NCI-H146 (cell line): ENCODE data around the gene FASTKD1.
"Not testable (repeated sequence)": the region's sequence is repeated elsewhere in the genome, so short reads cannot be mapped to it uniquely, and the experiment has no call there.

Experiments used
- DNase-seq: peaks from one replicate; lab custom pipeline; 2025; lab: John Stamatoyannopoulos, UW

The FASTKD1 gene

GRCh38 chr2:169571571-169571970, 2.1 kb downstream of the FASTKD1 start:
- DNase-seq, result no peak

- not testable (repeated sequence) for DNase-seq
These were observed 2.9 kb downstream of the FASTKD1 start for GRCh38 chr2:169570752-169571151.

DNA sequence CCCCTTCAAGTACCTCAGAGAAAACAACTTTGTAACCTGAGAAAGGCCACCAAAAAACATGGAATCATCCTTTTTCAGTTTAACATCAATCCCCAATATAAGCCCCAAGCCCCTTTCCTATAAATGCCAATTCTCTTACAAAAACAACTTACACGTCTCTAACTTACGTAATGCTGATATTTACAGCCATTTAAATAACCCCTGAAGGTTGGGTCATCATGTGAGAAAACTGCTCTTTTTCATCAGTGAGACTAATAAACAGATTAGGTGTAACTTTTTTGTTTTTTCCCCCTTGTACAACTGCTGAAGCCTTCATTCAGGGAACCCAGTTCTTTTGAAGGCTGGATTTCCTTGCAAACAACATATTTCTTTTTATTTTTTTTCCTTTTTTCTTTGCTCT, 3.7 kb downstream of the FASTKD1 start:
- no peak for DNase-seq

DNA sequence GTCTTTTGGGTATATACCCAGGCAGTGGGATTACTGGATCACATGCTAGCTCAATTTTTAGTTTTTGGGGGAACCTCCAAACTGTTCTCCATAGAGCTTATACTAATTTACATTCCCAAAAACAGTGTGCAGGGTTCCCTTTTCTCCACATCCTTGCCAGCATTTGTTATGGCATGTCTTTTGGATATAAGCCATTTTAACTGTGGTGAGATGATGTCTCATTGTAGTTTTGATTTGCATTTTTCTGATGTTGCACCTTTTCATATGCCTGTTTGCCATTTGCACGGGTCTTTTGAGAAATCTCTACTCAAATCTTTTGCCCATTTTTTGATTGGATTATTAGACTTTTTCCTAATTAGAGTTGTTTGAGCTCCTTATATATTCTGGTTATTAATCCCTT, 8.0 kb downstream of the FASTKD1 start:
- no peak for DNase-seq

DNA sequence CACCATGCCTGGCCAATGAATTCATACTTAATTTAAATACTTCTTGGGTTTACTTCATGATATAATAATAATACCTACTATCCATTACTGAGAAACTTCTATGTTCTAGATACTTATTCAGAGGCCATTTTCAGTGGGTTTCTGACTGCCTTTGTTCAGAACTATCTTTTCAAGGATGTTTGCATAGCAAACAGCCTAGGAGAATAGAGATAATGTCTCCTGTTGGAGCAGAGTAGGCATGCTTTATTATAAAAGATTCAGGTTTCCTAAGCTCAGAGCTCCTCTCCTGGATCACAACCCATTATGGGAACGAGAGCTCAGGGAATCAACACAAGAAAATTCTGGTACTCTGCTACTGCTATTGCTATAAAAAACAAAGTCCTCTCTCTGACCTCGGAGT, 11.1 kb downstream of the FASTKD1 start:
- DNase-seq, result no peak

GRCh38 chr2:169562084-169562483, 11.6 kb downstream of the FASTKD1 start:
- not testable (repeated sequence) for DNase-seq

GRCh38 chr2:169561364-169561763, 12.3 kb downstream of the FASTKD1 start:
- DNase-seq, result no peak

DNA sequence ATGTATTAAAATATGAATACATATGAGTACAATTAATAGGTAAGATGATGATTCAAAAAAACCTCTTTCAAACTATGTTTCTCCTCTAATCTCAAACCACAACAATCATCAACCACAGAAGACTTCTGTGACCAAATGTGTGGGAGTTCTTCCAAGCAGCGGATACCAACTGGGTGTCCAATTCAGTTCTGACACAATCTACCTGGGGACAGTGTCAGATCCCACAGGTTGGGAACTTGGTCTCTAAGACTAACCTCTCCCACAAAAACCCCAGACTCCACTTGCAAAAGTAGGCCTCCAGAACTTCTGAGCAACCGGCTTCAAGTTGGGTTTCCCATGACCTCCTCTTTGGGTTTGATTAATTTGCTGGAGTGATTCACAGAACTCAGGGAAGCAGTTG, 26.9 kb downstream of the FASTKD1 start:
- DNase-seq, result no peak

- no peak for DNase-seq
These were observed 31.2 kb downstream of the FASTKD1 start for GRCh38 chr2:169542433-169542832.

DNA sequence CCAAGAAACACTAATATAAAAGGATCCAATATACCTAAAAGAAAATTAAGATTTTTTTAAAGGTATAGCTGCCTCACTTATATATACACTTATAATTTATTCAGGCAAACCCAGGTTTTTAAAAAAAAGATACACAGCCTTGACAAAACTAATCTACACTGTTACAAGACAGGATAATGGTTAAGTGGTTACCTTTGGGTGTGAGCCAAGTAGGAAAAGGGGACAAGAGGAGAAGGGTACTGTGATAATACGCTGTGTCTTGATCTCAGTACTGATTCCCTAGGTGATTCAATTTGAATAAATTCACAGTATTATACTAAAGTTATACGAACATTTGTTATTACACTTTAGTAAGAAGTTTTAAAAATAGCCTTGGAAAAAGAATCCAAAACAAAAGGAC, 33.5 kb downstream of the FASTKD1 start:
- DNase-seq, result no peak

DNA sequence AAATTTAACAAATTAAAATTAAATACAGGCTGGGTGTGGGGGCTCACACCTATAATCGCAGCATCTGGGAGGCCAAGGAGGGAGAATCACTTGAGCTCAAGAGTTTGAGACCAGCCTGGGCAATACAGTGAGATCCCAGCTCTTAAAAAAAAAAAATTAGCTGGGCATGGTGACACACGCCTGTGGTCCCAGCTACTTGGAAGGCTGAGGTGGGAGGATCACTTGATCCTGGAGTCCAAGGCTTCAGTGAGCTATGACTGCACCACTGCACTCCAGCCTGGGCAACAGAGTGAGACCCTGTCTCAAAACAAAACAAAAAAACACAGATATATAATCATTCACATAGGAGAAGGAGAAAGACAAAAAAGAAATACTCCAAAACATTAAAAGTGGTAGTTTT, 34.2 kb downstream of the FASTKD1 start:
- not testable (repeated sequence) for DNase-seq

- DNase-seq, result peak; percentile 26
These were observed 45.4 kb downstream of the FASTKD1 start for GRCh38 chr2:169528271-169528701.

DNA sequence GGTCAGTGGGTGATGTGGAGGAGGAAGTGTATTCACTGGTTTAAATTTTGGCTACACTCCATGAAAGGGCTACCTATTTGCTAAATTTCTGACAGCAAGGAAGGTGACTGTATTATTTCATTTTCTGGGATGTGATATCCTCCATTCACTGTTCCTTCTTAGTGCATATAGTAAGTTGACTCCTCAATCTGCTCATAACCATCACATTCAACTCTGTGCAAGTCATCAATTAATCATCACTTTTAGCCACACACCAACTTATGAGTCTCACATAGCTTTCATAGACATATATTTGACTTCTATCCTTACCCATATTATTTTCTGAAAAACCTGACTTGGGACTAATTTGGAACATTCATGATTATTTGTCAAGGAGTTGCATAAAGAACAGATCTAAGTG, 47.2 kb downstream of the FASTKD1 start:
- no peak for DNase-seq

DNA sequence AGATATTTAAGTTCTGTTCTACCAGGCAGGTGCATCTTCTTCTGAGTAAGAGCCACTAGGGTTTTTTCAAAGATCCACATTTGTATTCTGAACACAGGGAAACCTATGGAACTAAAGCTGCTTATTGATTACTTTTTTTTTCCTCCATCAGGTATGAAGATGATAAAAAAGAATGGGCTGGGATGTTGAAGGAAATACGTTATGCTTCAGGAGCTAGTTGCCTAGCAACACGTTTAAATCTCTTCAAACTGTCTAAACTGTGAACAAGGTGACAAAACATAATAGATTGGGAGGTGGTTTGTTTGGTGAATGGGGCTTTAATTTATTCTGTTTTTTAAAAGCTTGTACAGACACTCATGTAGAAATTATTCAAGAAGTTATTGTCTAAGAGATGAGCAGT, 48.2 kb downstream of the FASTKD1 start:
- DNase-seq, result no peak

- no peak for DNase-seq
These were observed 50.0 kb downstream of the FASTKD1 start for GRCh38 chr2:169523681-169524080.

- DNase-seq, result no peak
These were observed 52.8 kb downstream of the FASTKD1 start for GRCh38 chr2:169520896-169521295.

DNA sequence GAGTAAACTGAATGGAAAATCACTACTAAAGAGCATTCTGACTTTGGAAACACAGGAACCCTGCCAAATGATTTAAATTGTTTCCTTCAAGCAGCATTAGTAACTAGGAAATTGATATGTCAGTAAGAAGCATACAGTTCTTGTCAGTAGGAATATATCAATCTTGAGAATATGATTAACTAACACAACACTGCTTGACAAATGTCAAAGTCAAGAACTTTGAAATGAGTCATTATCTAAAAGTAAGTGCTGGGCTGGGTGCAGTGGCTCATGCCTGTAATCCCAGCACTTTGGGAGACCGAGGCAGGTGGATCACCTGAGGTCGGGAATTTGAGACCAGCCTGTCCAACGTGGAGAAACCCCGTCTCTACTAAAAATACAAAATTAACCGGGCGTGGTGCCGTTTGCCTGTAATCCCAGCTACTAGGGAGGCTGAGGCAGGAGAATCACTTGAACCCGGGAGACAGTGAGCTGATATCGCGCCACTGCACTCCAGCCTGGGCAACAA, 57.1 kb downstream of the FASTKD1 start:
- DNase-seq, result not testable (repeated sequence)

- not testable (repeated sequence) for DNase-seq
These were observed 58.9 kb downstream of the FASTKD1 start for GRCh38 chr2:169514758-169515157.

- peak; percentile 24 for DNase-seq
These were observed 59.7 kb downstream of the FASTKD1 start for GRCh38 chr2:169513926-169514325.

DNA sequence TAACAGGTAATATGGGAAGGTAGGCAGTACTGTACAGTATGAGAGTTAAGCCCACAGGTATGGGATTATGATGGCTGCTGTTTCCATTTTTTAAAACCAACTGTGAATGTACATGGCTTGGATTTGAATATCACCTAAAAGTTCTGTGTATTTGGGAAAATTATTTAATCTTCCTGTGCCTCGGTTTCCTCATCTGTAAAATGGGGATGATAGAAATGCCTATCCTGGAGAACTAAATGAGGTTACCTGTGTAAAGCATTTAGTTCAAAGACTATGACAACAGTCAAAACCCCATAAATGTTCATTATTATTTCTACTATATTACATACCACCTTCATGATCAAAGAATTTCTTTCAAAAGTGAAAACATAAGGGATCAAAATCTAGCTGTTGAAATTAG, 60.6 kb downstream of the FASTKD1 start:
- no peak for DNase-seq

- DNase-seq, result no peak
These were observed 61.1 kb downstream of the FASTKD1 start for GRCh38 chr2:169512525-169512924.

- no peak for DNase-seq
These were observed 61.8 kb downstream of the FASTKD1 start for GRCh38 chr2:169511818-169512217.

- peak; percentile 55 for DNase-seq
These were observed 63.2 kb downstream of the FASTKD1 start for GRCh38 chr2:169510496-169510895.

DNA sequence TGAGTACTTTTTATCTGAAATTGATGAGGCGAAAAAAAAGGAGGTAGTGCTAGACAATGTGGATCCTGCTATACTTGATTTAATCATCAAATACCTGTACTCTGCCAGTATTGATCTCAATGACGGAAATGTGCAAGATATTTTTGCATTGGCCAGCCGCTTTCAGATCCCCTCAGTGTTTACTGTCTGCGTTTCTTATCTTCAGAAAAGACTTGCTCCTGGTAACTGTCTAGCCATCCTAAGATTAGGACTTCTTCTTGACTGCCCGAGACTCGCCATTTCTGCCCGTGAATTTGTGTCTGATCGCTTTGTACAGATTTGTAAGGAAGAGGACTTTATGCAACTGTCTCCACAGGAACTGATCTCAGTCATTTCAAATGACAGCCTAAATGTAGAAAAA, 63.7 kb downstream of the FASTKD1 start:
- no peak for DNase-seq
